CD4-positive, CD25-positive, alpha-beta regulatory T cell (primary cell): ENCODE measurements around the gene SCD5. TPM values are rescaled to one million over a fixed set of nuclear protein-coding genes. Genes with fewer than 3 reads are reported as not detected.
A peak's percentile ranks its signal among the peaks of the same experiment; 100 is the strongest.

ENCODE experiments used
- ATAC-seq, 2 donors: fragments of 150-1000 bp; cut with Tn5 transposase; one replicate each; pipeline ENCODE4 v1.10.0; 2021; ENCODE audit warnings: low read depth in 2 of 2, moderate number of reproducible peaks in 2 of 2, moderate library complexity in 1 of 2
- DNase-seq, 3 donors: peaks; one replicate each; pipeline versions ENCODE4 v3.0.0 to v3.0.0-alpha.2; 2012 to 2022; ENCODE audit warnings: mixed read lengths in 1 of 3
- H3K27ac ChIP-seq: one replicate; pipeline ENCODE4 v1.7.0; 2013; ENCODE audit warnings: mild to moderate bottlenecking, low read length; ENCODE audit not compliant: insufficient read depth, poor library complexity, severe bottlenecking
- H3K27me3 ChIP-seq: one replicate; pipeline ENCODE4 v1.7.0; 2013; ENCODE audit warnings: low read length; ENCODE audit not compliant: control insufficient read depth, insufficient read depth
- H3K36me3 ChIP-seq: one replicate; pipeline ENCODE4 v1.7.0; 2013; ENCODE audit warnings: mild to moderate bottlenecking, low read length, moderate library complexity; ENCODE audit not compliant: control insufficient read depth, insufficient read depth
- H3K4me1 ChIP-seq: 2 replicates; pipeline ENCODE4 v1.7.0; 2013; ENCODE audit warnings: mild to moderate bottlenecking, low read length; ENCODE audit not compliant: insufficient read depth, control insufficient read depth, poor library complexity, severe bottlenecking
- H3K4me3 ChIP-seq: one replicate; pipeline ENCODE4 v1.7.0; 2013; ENCODE audit warnings: low read depth, mild to moderate bottlenecking, low read length, moderate library complexity
- H3K9me3 ChIP-seq, 2 experiments: 1 replicate in 1 of 2; 2 replicates in 1 of 2; pipeline ENCODE4 v1.7.0; 2013; ENCODE audit warnings: low read length in 2 of 2, mild to moderate bottlenecking in 1 of 2, moderate library complexity in 1 of 2; ENCODE audit not compliant: control insufficient read depth in 2 of 2
- H3K27ac Mint-ChIP-seq, 3 donors: one replicate each; pipeline ENCODE4 v1.8.0; 2020 to 2022; ENCODE audit warnings: mild to moderate bottlenecking in 3 of 3, mixed read lengths in 3 of 3, moderate library complexity in 2 of 3
- H3K27me3 Mint-ChIP-seq: one replicate; pipeline ENCODE4 v1.8.0; 2022; ENCODE audit warnings: mild to moderate bottlenecking, mixed read lengths
- H3K36me3 Mint-ChIP-seq: one replicate; pipeline ENCODE4 v1.8.0; 2020; ENCODE audit warnings: mixed read lengths
- H3K4me1 Mint-ChIP-seq, 4 donors: one replicate each; pipeline ENCODE4 v1.8.0; 2020 to 2022; ENCODE audit warnings: mixed read lengths in 4 of 4, mild to moderate bottlenecking in 1 of 4
- H3K4me3 Mint-ChIP-seq, 4 donors: one replicate each; pipeline ENCODE4 v1.8.0; 2020 to 2022; ENCODE audit warnings: mild to moderate bottlenecking in 4 of 4, mixed read lengths in 4 of 4, moderate library complexity in 3 of 4
- H3K9me3 Mint-ChIP-seq, 7 donors: one replicate each; pipeline ENCODE4 v1.8.0; 2020 to 2022; ENCODE audit warnings: mixed read lengths in 7 of 7, mild to moderate bottlenecking in 3 of 7, moderate library complexity in 2 of 7
- polyA plus RNA-seq, 4 donors: library from polyadenylated mRNA; unstranded; fragments of 300-500 nt; fragmentation: Illumina TruSeq; gene quantifications; one replicate each; pipeline ENCODE4 v1.2.3, GENCODE V29; 2021
- total RNA-seq: library from RNA; stranded (reverse); gene quantifications from one replicate; pipeline ENCODE4 v1.2.3, GENCODE V29; 2022

The SCD5 gene
- total and polyA plus RNA-seq, 5 donors from 2014 or later = 0.12 to 0.14 TPM; not detected in 3

DNA sequence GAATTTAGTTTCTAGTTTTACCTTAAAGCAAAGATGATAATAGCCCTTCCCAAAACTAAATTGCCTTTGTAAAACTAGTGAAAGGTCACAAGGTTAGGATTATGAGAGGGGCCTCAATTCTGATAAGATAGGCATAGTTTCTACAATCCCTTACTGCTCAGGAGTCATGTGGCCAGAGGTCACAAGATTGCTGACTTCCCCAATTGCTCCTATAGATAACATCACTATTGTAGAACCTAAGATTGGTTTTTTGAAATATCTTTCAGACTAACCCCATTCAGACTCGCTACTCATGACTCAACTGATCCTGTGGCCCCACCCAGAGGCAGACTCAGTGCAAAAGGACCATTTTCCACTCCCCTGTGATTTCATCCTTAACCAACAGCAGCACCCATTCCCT is 70.3 kb downstream of the SCD5 start:
- no peak overlapping the region for H3K4me3 Mint-ChIP-seq
- ATAC-seq (no peak), DNase-seq (no peak)
- no peaks in the 10 kb centered on the region for H3K27me3 ChIP-seq
- H3K36me3 ChIP-seq = no peaks in the 10 kb centered on the region
- H3K27ac Mint-ChIP-seq = no peak overlapping the region
- H3K27ac ChIP-seq = no peak overlapping the region
- H3K27me3 Mint-ChIP-seq = peaks cover 2% of the 10 kb centered on the region
- no peaks in the 10 kb centered on the region for H3K4me1 Mint-ChIP-seq
- H3K36me3 Mint-ChIP-seq = no peaks in the 10 kb centered on the region
- H3K4me3 ChIP-seq = no peak overlapping the region
- H3K4me1 ChIP-seq = no peaks in the 10 kb centered on the region
- peaks cover 0 to 4% (median 0%) of the 10 kb centered on the region in 7 donors for H3K9me3 Mint-ChIP-seq
- no peaks in the 10 kb centered on the region for H3K9me3 ChIP-seq

DNA sequence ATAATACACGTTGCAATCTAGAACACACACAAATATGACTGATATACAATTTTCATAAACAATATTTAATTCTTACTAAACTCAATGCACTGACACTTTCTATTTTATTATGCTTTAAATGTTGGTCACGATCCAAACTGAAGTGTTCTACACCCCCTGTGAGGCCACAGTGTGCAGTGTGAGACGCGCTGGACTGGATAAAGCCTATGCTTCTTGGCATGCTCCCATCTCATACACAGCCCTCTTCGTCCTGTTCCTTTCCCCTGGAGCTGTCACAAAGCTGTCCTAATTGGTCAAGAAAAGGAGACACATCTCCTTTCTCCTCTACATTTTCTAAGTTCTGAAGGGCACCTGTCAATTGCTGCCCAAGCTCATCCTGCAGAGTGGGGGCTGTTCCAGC is 72.0 kb downstream of the SCD5 start:
- Mint-ChIP-seq H3K4me3 (no peak overlapping the region), H3K36me3 (no peaks in the 10 kb centered on the region), H3K27ac (no peak overlapping the region), H3K27me3 (peaks cover 3% of the 10 kb centered on the region), H3K9me3 (peaks cover 0 to 4% (median 0%) of the 10 kb centered on the region in 7 donors), H3K4me1 (no peaks in the 10 kb centered on the region)
- H3K36me3 ChIP-seq = no peaks in the 10 kb centered on the region
- no peaks in the 10 kb centered on the region for H3K27me3 ChIP-seq
- no peak overlapping the region for H3K4me3 ChIP-seq
- H3K9me3 ChIP-seq = no peaks in the 10 kb centered on the region
- DNase-seq (no peak), ATAC-seq (no peak)
- H3K27ac ChIP-seq = no peak overlapping the region
- no peaks in the 10 kb centered on the region for H3K4me1 ChIP-seq

DNA sequence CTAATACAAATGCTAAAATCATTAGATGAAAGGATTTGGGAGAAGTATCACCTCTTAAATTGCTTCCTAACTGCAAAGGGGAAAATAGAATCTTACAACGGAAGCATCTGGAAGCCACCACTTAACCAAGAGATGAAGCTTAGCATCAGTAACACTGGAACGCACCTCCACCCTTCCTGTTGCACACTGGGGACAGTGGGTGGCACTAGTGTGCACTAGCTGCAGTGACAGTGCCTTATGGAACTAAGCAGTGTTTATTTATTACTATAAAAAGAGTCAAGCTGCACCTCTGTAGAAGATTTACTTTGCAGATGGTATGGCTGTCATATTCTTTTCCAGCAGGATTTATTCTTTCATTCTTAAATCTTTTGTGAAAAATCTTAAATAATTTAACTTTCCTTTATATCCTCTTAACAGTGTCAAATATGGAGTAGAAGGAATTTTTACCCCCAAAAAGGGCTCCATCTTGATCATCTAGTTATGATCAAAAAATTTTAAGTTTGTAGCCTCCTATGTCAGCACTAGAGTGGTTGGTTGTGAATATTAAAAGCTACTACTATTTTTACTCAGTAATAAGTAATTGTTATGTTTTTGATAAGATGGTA is 76.7 kb downstream of the SCD5 start:
- Histone ChIP-seq H3K4me3 (no peak overlapping the region), H3K4me1 (no peaks in the 10 kb centered on the region), H3K36me3 (no peaks in the 10 kb centered on the region), H3K27me3 (no peaks in the 10 kb centered on the region), H3K9me3 (no peaks in the 10 kb centered on the region), H3K27ac (no peak overlapping the region)
- peaks cover 8% of the 10 kb centered on the region for H3K27me3 Mint-ChIP-seq
- H3K9me3 Mint-ChIP-seq = no peaks in the 10 kb centered on the region
- H3K4me3 Mint-ChIP-seq = no peak overlapping the region
- no peaks in the 10 kb centered on the region for H3K36me3 Mint-ChIP-seq
- ATAC-seq (peak in 1 of 2 donors; percentile 47), DNase-seq (peak in 1 of 3 donors; percentile 50)
- H3K27ac Mint-ChIP-seq = no peak overlapping the region
- peaks cover 0 to 2% (median 0%) of the 10 kb centered on the region in 4 donors for H3K4me1 Mint-ChIP-seq

DNA sequence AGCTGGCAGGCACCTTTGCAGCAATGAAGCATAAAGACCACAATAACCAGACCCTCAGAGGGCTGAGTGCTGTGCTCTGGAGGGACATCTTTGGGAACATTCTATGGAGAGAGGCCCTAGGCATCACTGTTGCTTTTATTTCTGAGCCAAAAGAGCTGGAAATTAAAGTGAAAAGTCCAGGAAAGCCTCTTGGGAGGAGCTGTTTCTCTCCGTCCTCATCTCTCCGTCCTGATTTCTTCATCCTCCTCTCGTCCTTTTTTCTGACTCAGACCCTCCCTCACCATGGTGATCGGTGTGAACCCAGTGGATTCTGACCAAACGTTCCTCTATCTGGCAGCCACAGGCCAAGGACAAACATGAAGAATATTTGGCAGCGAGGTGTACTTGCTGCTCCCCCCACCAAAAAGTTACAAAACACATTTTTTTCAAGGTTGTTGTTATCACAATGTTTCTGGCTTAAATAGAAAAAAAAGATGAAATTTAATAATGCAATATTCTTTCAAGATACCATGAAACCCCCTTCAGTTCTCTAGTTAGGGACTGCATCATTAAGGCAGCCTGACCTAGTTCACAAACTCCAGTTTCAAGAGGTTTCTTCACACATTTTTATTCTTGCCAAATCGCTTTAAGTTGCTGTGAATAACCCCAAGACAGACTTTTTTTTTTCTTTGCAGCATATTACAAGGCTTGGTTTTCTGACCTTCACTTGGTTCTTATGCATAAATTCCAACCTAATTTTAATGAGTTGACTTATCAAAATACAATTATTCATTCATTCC is 80.2 kb downstream of the SCD5 start:
- Histone ChIP-seq H3K27ac (no peak overlapping the region), H3K27me3 (no peaks in the 10 kb centered on the region), H3K9me3 (no peaks in the 10 kb centered on the region), H3K36me3 (no peaks in the 10 kb centered on the region), H3K4me1 (no peaks in the 10 kb centered on the region), H3K4me3 (no peak overlapping the region)
- Mint-ChIP-seq H3K9me3 (peaks cover 0 to 1% (median 0%) of the 10 kb centered on the region in 7 donors), H3K36me3 (no peaks in the 10 kb centered on the region), H3K4me1 (peaks cover 0 to 2% (median 0%) of the 10 kb centered on the region in 4 donors), H3K27me3 (peaks cover 8% of the 10 kb centered on the region), H3K4me3 (no peak overlapping the region), H3K27ac (no peak overlapping the region)
- ATAC-seq (no peak), DNase-seq (no peak)

DNA sequence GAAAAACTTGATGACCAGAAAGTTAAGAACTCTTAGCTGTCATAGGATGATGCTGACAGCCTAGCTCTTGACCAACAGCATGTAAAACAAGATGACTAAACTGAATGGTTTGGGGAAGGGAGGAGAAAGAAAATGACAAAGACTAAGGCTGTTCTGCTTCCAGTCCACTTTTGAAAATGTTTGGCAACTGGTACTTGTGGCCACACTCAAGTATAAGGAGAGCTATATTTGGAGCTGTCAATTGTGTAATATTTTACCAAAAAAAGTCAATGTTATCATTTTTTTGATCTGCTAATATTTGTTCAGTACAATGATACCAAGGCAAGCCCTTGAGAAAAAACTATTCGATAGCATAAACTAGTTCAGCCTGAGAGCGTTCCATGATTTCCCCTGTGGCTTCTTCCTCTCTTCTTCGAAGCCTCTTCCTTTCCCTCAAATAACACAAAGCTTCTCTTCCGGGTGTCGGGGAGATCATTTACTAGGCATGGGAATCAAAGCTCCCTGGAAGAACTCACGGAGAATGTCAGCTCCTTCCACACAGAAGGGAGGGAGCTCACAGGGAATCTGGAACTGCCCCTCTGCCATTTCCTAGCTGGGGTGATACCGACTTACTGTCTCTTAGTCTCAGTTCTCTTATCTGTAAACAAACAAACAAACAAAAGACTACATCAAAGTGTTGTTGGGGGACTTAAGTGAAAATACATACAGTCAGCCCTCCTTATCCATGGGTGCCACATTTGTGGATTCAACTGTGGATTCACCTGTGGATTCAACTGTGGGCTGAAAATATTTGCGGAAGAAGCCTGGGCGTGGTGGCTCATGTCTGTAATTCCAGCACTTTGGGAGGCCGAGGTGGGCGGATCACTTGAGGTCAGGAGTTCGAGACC is 82.6 kb downstream of the SCD5 start:
- Mint-ChIP-seq H3K27ac (no peak overlapping the region), H3K4me3 (no peak overlapping the region), H3K9me3 (peaks cover 0 to 1% (median 0%) of the 10 kb centered on the region in 7 donors), H3K36me3 (no peaks in the 10 kb centered on the region), H3K27me3 (peaks cover 6% of the 10 kb centered on the region), H3K4me1 (no peaks in the 10 kb centered on the region)
- no peak overlapping the region for H3K4me3 ChIP-seq
- no peaks in the 10 kb centered on the region for H3K9me3 ChIP-seq
- ATAC-seq = no peak
- no peaks in the 10 kb centered on the region for H3K4me1 ChIP-seq
- no peak overlapping the region for H3K27ac ChIP-seq
- DNase-seq = no peak
- no peaks in the 10 kb centered on the region for H3K27me3 ChIP-seq
- no peaks in the 10 kb centered on the region for H3K36me3 ChIP-seq

DNA sequence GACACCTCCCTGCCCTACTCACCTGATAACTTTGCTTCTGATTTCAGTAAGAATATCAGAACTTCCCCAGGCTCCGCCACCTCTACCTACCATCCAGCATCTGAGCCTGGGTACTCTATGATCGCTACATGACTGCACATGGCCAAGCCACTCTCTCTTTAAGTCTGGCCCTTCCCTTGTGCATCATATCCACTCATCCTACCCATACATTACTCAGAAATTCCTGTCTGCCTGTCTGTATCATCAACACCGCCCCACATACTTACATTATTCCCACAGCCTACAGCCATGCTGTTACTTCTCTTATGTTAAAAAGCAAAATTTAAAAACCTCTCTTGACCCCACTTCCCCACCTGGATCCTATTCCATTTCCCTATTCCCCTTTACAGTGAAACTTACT is 84.7 kb downstream of the SCD5 start:
- no peaks in the 10 kb centered on the region for H3K36me3 ChIP-seq
- no peaks in the 10 kb centered on the region for H3K27me3 ChIP-seq
- H3K27ac ChIP-seq = no peak overlapping the region
- Mint-ChIP-seq H3K27me3 (peaks cover 6% of the 10 kb centered on the region), H3K36me3 (no peaks in the 10 kb centered on the region), H3K4me1 (no peaks in the 10 kb centered on the region), H3K9me3 (peaks cover 0 to 1% (median 0%) of the 10 kb centered on the region in 7 donors), H3K4me3 (no peak overlapping the region), H3K27ac (no peak overlapping the region)
- no peaks in the 10 kb centered on the region for H3K4me1 ChIP-seq
- H3K9me3 ChIP-seq = no peaks in the 10 kb centered on the region
- H3K4me3 ChIP-seq = no peak overlapping the region
- ATAC-seq (no peak), DNase-seq (no peak)

DNA sequence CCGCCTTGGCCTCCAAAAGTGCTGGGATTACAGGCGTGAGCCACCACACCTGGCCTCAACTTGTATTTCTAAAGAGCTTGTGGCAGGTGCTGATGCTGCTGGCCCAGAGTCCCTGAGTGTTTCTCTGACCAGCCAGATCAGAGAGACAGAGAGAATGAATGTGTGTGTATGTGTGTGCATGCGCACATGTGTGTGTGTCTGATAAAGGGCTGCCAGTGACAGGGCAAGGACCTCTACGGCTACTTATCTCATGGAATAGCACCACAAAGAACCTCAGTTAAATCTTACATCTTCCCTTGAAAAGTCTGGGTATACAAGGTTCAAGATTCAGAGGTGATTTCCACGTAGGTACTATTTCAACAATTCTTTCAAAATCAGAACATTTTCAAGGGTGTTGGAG is 86.0 kb downstream of the SCD5 start:
- Mint-ChIP-seq H3K4me1 (no peaks in the 10 kb centered on the region), H3K27me3 (peaks cover 6% of the 10 kb centered on the region)
- ATAC-seq = no peak

More for the DNA sequence above, 86.0 kb downstream of the SCD5 start:
- H3K4me1 ChIP-seq = no peaks in the 10 kb centered on the region
- H3K4me3 Mint-ChIP-seq = no peak overlapping the region
- H3K36me3 Mint-ChIP-seq = no peaks in the 10 kb centered on the region
- H3K27ac Mint-ChIP-seq = no peak overlapping the region
- no peaks in the 10 kb centered on the region for H3K9me3 ChIP-seq
- no peaks in the 10 kb centered on the region for H3K27me3 ChIP-seq
- no peak for DNase-seq
- H3K4me3 ChIP-seq = no peak overlapping the region
- no peaks in the 10 kb centered on the region for H3K36me3 ChIP-seq
- no peak overlapping the region for H3K27ac ChIP-seq
- peaks cover 0 to 1% (median 0%) of the 10 kb centered on the region in 7 donors for H3K9me3 Mint-ChIP-seq
